Hippocampal formation (tissue), 2 donors: Measurements from ENCODE around the gene FGF2.
"Not testable (repeated sequence)": the region's sequence is repeated elsewhere in the genome, so short reads cannot be mapped to it uniquely, and the experiment has no call there.

Experiments used
- DNase-seq, 2 donors: peaks; one replicate each; lab custom pipeline; 2025; lab: John Stamatoyannopoulos, UW

The FGF2 gene

DNA sequence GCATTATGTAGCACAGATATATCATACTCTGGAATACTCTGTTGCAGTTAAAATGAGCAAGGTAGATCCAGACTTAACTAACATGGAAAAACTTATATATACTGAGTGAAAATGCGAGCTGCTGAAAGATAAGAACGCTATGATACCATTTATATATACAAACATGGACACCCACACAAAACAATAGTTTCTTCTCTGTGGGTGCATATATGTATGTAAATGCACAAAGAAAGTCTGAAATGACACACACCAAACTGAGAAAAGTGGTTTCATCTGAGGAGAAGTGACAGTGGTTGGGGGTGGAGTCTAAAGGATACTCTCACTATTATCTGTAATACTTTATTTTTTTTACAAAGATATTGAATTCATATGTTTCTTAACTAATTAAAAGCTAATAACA, 12.2 kb upstream of the FGF2 start:
- no peak for DNase-seq

DNA sequence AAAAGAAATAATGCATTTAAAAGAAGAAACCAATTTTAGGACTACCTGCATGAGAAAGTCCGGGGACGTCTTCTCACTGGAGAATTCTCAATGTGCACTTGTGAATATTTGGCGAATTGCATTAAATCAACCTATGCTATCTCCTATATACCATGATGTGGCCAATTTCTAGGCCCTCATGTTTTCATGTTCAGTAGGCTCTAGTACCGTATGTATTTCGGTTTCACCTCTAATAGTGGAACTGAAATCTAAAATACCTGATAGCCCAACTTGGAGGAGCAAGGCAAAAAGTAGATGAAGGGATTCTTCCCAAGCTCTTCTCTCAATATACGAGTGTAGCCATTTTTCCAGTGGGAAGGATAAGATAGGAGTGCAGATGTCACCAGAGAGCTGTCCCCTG, 11.4 kb upstream of the FGF2 start:
- DNase-seq: no peak

DNA sequence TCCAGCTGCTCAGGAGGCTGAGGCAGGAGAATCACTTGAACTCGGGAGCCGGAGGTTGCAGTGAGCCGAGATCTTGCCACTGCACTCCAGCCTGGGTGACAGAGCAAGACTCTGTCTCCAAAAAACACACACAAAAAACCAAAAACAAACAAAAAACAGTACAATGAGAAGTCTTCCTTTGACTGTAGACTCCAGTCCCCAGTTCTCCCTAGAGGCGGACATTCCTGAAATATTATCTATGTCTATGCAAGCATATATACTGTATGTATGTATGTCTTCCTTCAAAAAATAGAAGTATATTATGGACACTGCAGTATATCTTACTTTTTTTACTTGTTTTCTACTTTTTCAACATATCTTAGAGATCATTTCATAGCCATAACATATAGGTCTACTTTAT, 10.2 kb upstream of the FGF2 start:
- DNase-seq: no peak

DNA sequence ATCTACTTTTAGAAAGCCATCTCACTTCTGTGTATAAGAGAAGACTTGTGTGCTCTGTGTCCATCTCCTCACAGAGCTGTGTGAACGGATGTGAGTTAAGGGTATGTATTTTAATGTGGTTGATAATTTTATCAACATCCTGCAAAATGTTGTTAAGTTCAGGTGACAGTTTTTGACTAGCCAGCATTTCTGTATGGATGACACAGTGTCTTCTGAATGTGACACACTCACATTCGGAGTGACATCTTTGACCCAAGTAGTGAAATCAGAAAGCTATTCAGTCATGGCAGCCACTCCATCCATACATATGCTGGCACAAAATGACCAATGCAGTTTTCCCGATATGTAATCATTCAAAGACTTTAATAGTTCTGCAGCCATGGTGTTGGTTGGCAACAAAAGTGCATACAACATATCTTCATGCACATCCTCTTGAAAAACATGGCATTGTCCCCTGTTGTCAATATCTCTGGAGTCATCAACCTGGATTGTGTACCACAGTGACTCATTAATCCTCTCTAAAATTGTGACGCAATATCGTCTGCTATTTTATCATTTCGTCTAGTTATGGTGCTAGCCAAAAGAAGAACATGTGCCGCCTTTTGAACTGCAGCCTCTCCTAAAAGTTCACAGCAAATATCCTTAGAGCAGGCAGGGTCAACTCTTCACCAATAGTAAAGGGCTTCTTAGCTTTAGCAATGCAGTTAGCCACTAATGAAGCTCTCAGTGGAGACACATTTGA, 6.8 kb upstream of the FGF2 start:
- no peak for DNase-seq

DNA sequence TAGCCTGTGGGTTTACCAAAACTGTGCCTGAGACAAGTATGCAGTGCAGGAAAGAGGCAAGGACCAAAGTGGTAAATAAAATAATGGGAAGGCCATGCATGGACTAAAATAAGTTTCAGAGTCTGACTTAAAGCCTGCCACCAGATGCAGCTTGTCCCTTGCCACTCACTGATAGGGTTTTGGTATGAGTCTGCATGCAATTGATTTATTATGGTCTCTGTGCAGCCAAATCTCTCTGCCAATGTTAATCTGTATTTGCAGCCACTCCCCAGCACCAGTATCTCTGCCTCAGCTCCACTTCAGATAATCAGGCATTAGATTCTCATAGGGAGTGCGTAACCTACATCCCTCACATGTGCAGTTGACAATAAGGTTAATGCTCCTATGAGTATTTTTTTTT, 5.5 kb upstream of the FGF2 start:
- DNase-seq: no peak

DNA sequence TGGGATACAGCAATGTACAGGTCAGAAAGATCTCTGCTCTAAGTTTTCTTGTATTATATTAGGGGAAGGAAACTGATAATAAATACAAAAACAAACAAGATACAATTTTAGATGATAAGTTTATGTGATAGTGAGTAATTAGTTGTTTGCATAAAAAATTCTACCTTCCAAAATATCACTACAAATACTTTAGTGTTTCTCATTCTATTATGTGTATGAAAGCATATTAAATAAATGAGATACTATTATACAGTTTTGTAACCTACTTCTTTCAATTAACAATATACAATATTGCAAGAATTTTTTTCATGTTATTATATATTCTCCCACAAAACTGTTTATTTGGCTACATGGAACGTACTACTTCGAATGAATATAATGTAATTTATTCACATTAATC, 4.2 kb upstream of the FGF2 start:
- no peak for DNase-seq

DNA sequence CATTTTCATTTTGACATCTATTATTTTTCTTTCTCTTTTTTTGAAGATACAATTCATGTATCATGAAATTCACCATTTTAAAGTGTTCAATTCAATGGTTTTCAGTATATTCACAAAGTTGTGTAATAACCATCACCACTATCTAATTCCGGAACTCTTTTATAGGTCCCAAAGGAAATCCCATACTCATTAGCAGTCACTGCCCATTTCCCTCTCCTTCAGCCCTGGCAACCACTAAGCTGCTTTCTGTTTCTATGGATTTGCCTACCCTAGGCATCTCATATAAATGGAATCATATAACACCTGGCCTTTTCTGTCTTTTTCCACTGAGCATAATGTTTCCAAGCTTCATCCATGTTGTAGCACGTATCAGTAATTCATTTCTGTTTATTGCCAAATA, 3.2 kb upstream of the FGF2 start:
- DNase-seq: no peak

DNA sequence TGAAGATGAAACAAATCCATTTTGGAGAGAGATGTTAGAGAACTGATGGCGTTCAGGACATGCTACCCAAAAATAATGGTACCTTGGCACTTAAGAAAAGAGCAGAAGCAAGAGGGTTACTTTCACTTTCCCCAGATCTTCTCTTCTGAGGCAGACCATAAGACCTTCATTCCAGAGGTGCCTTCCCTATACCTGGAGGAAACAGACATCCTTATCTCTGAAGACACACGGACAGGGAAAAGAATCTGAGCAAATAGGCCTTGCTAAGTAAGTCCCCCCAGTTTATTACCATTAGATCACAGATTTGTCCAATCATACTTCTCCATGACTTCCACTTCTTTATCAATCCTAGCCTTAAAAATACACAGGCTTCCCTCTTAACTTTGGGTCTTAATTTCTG, 2.0 kb upstream of the FGF2 start:
- DNase-seq: no peak

DNA sequence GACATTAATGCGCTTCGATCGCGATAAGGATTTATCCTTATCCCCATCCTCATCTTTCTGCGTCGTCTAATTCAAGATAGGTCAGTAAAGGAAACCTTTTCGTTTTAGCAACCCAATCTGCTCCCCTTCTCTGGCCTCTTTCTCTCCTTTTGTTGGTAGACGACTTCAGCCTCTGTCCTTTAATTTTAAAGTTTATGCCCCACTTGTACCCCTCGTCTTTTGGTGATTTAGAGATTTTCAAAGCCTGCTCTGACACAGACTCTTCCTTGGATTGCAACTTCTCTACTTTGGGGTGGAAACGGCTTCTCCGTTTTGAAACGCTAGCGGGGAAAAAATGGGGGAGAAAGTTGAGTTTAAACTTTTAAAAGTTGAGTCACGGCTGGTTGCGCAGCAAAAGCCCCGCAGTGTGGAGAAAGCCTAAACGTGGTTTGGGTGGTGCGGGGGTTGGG, 528 bp upstream of the FGF2 start:
- DNase-seq: no peak

DNA sequence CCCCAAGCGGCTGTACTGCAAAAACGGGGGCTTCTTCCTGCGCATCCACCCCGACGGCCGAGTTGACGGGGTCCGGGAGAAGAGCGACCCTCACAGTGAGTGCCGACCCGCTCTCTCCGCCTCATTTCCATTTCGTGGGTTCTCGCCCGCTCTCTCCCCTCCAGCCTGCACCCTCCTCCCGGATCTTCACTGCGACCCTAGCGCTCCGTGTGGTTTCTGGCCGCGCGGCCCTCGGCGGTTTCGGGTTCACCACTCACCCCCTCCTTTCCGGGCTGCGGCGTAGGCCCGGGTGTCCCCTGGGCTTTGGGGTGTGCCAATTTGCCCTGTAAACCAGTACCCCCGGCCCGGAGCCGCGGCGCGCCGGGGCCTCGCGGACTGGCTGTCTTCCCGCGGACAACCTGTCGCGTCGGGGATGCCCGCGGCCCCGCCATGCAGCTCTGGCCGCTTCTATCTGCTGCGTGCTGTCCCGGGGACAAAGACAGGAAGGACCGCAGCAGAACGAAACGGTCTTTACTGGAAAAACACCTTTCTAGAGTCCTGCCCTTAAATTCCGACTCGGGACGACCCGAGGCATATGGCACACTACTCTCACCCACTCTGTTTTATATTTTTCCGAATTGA, 737 bp downstream of the FGF2 start:
- DNase-seq: peak in 1 of 2 donors; percentile 12

DNA sequence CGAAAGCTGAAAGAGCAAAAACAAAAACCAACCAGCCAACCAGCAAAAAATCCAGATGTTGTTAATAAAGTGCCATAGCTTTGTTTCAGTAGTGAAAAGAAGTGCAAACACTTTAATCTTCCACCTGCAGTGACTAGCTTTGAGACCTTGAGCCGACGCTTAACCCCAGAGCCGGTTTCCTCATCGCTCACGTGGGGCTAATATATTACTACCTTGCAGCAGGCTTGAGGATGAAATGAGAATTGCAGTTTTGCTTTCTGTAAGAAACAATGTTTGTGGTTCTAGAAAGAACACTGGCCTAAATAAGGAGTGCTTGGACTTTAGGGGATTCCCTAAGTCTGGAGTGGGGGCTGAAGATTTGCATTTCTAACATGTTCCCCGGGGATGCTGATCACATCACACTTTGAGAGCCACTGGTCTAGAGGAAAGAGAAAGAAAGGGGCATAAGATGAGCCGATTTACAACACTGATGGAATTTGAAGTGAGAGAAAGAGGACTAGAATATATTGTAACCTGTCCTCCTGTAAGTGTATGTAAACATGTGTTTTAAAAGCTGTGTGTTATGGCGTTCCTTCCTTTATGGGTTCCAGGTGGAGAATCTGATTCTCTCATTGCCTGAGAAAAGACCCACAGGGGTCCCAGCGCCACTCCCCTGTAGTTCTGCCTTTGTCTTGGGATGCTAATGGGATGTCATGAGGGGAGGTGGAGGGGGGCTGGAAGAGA, 1.4 kb downstream of the FGF2 start:
- no peak for DNase-seq

DNA sequence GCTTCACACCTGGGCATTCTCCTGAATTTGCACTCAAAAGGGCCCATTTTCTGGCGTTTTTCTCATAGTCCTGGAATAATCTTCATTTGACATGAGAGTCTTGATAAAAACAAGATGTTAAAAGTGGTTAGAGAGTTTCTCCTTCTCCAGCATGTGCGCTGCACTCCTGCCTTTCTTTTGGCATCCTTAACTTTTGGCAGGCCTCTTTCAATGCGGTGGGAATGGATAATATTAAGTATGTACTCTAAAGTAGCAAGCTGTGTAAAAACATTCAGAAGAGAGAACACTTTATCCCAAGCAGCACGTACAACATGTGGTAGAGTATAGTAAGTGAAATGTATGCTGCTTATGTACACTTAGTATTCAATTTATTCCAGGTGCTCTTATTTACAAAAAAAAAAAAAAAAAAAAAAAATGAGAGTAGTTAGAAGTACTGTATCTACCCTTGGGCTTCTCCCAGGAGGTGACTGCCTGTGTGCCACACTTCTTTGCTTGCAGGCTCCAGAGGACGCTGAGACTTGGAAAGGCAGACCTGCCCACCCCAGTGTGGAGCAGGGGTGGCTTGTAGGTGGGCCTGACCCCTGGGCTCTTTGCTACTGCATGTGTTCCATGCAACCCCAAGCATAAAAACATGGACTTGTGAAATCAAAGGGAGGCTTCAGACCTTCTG, 3.9 kb downstream of the FGF2 start:
- no peak for DNase-seq

DNA sequence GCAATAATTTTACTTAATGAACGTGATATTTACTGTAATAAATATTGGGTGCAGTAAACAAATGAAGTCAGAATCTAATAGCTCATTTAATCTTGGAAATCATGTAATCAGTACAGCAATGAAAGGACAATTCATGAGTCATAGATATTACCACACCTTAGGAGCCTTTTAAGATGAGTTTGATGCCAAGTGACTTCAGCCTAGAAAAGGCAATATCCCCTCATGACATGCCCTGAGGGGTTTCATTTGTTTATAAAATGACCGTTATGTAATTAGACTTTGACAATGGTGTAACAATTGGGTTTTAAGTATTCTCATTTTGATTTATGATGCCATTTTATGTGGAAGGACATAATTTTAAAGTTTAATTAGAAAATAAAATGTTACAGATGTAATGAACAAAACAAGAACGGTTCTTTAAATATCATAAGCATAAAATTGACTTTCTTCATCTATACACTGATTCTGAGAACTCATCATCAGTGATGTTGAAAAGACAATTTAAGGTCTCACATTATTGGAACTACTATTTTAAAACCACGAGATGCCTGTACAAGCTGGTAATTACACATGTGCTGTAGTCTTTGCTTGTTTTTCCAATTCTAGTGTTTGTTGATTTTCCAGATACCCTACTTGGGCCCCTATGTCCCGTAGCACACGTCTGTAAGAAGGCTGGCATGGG, 5.0 kb downstream of the FGF2 start:
- no peak for DNase-seq

DNA sequence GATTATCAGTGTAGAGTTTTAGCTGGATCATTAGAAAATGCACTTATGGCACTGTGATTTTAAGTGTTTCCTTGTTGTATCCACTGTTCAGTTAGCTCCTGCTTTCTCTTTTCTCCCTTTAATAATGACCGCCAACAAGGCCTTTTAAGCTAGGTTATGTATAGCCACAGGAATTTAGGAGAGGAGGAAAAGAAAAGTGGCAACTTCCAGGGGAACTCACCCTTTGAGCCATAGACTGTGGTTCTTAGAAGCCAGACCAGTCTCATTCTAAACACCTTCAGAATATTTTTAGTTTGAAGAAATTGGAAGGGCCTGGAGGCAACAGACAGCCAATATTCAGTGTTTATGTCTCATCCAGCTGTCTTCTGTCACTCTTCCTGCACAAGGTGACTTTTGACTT, 6.1 kb downstream of the FGF2 start:
- DNase-seq: no peak

DNA sequence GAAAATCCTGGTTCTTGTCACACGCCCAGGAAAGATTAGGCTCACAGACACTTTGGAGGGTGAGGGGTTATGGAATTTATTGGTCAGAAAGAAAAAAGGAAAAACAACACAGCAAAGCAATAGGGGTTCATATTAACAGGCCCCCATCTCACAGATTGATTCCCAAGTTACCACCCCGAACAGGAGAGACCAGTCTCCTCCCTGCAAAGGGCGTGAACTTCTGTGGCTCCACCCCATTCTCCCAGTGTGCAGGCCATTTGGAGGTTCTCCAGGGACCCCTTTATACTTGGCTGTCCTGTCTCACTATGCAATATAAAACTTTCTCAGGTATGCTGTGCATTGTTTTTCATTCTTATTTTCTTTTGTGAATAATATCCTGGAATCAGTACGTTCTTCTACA, 7.4 kb downstream of the FGF2 start:
- no peak for DNase-seq

DNA sequence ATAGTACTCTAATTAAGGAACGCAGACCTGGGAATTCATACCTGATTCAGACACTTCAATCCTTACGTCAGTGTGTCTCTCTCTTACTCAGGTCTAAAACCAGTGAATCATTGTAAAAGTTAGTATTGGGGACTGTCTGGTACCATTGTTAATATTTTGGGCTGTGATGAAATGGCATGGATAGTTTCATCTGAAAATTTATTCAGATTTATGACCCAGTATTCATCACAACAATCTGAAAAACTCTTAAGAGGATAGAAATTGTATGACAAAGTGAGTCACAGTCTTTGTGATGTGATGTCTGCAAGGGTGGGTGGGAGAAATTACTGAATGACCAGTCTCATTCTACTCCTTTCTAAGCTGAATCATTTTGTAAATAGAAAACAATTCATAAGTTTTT, 10.3 kb downstream of the FGF2 start:
- DNase-seq: no peak

DNA sequence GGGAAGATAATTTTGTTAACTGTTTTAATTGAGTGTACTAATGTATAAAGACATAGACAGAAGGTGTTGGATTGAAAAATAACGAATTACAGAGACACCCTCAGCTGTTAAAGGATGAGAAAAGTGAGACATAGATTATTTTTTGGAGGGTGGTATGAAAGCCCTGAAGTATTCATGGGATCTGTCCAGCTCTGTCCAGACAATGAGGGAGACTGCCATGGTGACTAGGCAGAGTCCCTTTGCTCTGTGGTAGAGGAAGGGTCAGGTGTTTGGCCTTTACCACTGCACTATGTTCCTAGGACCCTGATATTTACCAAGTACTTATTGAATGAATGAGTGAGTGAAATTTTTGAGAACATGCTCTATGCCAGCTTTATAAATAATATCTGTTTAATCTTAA, 11.4 kb downstream of the FGF2 start:
- no peak for DNase-seq

DNA sequence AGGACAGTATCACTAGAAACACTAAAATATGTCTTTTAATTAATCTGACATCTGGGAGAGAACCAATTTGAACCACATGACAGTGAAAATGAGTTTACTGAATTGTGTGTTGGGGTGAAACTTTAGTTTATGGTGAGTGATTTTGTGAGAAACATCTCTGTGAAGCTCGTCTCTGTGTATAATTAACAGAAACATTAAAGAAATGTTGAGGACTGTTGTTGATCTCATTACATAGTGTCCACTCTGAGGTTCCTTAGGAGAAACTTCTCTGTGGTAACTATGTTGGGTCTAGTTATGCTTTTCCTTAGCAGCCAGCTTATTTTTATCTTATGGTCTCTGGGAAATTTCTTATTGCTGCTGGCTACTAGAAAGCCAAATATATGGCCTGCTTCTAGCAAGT, 15.8 kb downstream of the FGF2 start:
- no peak for DNase-seq

DNA sequence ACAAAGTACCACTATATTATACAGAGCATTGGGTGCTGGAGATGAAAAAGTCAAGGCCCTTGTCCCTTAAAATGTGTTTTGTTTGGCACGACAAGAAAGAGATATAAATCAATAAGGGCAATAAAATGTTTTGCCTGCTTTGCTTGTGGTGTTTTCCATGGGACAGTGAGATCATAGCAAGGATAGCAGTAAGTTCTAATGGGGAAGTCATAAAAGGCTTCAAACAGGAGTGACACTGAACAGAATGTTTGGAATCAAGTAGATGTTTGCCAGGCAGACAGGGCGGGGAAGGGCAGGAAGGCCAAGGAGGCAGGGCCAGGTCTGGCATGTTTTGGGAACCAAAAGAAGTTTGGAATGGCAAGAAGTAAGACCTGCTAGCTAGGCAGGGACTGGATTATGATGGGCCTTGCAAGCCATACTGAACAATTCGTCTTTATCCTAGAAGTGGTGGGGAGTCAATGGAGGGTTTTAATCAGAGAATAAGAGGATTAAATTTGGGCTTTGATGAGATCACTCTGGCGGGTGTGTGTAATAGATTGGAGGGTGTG, 16.4 kb downstream of the FGF2 start:
- DNase-seq: no peak

DNA sequence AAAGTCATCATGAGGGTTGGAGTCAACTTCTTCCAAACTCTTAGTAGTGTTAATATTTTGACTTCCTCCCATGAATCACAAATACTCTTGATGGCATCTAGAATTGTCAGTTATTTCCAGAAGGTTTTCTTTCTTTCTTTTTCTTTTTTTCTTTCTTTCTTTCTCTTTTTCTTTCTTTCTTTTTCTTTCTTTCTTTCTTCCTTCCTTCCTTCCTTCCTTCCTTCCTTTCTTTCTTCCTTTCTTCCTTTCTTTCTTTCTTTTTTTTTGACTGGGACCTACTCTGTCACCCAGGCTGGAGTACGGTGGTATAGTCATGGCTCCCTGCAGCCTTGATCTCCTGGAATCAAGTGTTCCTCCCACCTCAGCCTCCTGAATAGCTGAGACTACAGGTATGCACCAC, 17.8 kb downstream of the FGF2 start:
- not testable (repeated sequence) for DNase-seq

DNA sequence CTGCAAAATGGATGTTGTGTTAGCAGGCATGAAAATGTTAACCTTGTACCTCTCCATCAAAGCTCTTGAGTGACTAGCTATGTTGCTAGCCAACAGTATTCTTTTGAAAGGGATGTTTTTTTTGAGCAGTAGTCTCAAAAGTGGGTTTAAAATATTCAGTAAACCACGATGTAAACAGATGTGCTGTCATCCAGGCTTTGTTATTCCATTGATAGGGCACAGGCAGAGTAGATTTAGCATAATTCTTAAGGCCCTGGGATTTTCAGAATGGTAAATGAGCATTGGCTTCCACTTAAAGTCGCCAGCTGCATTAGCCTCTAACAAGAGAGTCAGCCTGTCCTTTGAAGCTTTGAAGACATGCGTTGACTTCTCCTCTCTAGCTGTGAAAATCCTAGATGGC, 18.4 kb downstream of the FGF2 start:
- DNase-seq: no peak

DNA sequence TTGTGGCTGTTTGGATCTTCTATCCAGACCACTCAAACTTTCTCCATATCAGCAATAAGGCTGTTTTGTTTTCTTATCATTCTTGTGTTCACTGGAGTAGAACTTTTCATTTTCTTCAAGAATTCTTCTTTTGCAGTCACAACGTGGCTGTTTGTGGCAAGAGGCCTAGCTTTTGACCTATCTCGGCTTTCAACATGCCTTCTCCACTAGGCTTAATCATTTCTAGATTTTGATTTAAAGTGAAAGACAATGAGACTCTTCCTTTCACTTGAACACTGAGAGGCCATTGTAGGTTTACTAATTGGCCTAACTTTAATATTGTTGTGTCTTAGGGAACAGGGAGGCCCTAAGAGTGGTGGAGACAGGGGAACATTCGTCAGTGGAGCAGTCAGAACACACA, 19.1 kb downstream of the FGF2 start:
- no peak for DNase-seq
